ENCODE measurements around the gene RNF141.

DNA sequence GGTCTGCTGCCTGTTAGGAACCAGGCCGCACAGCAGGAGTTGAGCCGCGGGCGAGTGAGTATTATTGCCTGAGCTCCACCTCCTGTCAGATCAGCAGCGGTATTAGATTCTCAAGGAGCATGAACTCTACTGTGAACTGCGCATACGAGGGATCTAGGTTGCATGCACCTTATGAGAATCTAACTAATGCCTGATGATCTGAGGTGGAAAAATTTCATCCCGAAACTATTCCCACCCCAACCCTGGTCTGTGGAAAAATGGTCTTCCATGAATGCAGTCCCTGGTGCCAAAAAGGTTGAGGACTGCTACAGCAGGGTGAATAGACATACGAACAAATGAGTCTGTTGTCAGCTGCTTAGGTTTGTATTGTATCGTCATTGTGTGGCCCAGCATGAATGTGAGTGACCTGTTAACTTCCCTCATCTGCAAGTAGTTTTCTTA, 29.8 kb downstream of the RNF141 start:
- TF ChIP-seq CREM (CRISPR knock-in tag; IDR thresholded peaks at IDR 0.05) (no peak), ZNF317 (CRISPR knock-in tag; IDR thresholded peaks at IDR 0.05; ENCODE audit: borderline replicate concordance, low read depth) (no peak), CTCF (IDR thresholded peaks at IDR 0.05) (no peak), SP1 (CRISPR knock-in tag; conservative IDR thresholded peaks at IDR 0.05) (no peak), PRDM15 (CRISPR knock-in tag; IDR thresholded peaks at IDR 0.05) (no peak)
- TF ChIP-seq, protein P1, sequence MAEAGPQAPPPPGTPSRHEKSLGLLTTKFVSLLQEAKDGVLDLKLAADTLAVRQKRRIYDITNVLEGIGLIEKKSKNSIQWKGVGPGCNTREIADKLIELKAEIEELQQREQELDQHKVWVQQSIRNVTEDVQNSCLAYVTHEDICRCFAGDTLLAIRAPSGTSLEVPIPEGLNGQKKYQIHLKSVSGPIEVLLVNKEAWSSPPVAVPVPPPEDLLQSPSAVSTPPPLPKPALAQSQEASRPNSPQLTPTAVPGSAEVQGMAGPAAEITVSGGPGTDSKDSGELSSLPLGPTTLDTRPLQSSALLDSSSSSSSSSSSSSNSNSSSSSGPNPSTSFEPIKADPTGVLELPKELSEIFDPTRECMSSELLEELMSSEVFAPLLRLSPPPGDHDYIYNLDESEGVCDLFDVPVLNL (CRISPR knock-in tag; IDR thresholded peaks at IDR 0.05; ENCODE audit: borderline replicate concordance, low read depth): no peak

Measured in WTC11 (cell line).